ENCODE results near the gene BLOC1S6.

The BLOC1S6 gene

GRCh38 chr15:45588219-45588875 lies 1.2 kb downstream of the BLOC1S6 start:
- DNase-seq = no peak

GRCh38 chr15:45589256-45589655 lies 2.1 kb downstream of the BLOC1S6 start:
- DNase-seq = no peak

- DNase-seq = no peak
Measured at GRCh38 chr15:45594319-45594718, 7.1 kb downstream of the BLOC1S6 start.

- no peak for DNase-seq
Measured at GRCh38 chr15:45594835-45595530, 7.8 kb downstream of the BLOC1S6 start.

- no peak for DNase-seq
Measured at GRCh38 chr15:45603881-45604280, 16.7 kb downstream of the BLOC1S6 start.

GRCh38 chr15:45604326-45604725 lies 17.1 kb downstream of the BLOC1S6 start:
- no peak for DNase-seq

- DNase-seq = no peak
Measured at GRCh38 chr15:45606413-45606812, 19.2 kb downstream of the BLOC1S6 start.

GRCh38 chr15:45606841-45607240 lies 19.7 kb downstream of the BLOC1S6 start:
- DNase-seq = no peak

- no peak for DNase-seq
Measured at GRCh38 chr15:45611305-45611704, 24.1 kb downstream of the BLOC1S6 start.

- no peak for DNase-seq
Measured at GRCh38 chr15:45612790-45613415, 25.7 kb downstream of the BLOC1S6 start.

- DNase-seq = no peak
Measured at GRCh38 chr15:45616901-45617323, 29.7 kb downstream of the BLOC1S6 start.

- DNase-seq = no peak
Measured at GRCh38 chr15:45618813-45619212, 31.6 kb downstream of the BLOC1S6 start.

GRCh38 chr15:45628136-45628535 lies 41.0 kb downstream of the BLOC1S6 start:
- no peak for DNase-seq

- DNase-seq = no peak
Measured at GRCh38 chr15:45630917-45631691, 43.9 kb downstream of the BLOC1S6 start.

- no peak for DNase-seq
Measured at GRCh38 chr15:45631776-45632175, 44.6 kb downstream of the BLOC1S6 start.

GRCh38 chr15:45634432-45635190 lies 47.4 kb downstream of the BLOC1S6 start, which contains the start of gene SQOR:
TSS of gene SQOR (plus strand) at chr15:45635029. CDS start at chr15:45658924, 23,895 bp downstream.
- DNase-seq = peak; percentile 53 to 57

GRCh38 chr15:45635191-45635638 lies 48.0 kb downstream of the BLOC1S6 start:
- DNase-seq = peak; percentile 50 to 58

GRCh38 chr15:45635763-45636292 lies 48.6 kb downstream of the BLOC1S6 start:
- no peak for DNase-seq

GRCh38 chr15:45637141-45637540 lies 50.0 kb downstream of the BLOC1S6 start:
- DNase-seq = no peak

- DNase-seq = peak; percentile 32 to 47
Measured at GRCh38 chr15:45637552-45638033, 50.4 kb downstream of the BLOC1S6 start.

GRCh38 chr15:45640616-45641015 lies 53.4 kb downstream of the BLOC1S6 start:
- DNase-seq = no peak

GRCh38 chr15:45641374-45641781 lies 54.2 kb downstream of the BLOC1S6 start:
- no peak for DNase-seq
